ENCODE measurements around the gene CAPZA2. TPM values are rescaled to one million over a fixed set of nuclear protein-coding genes. Genes with fewer than 3 reads are reported as not detected.

The CAPZA2 gene
- total and polyA plus RNA-seq, 9 of the 15 experiments (the other 6 are each of a cell fraction or from before 2014, with no cell fraction given): 67.0 to 524 (median 176) TPM

- TF ChIP-seq ARID4B (CRISPR knock-in tag; IDR thresholded peaks at IDR 0.05) (peak; percentile 36; the same call in 1 of the 2 replicates), CREBBP (IDR thresholded peaks at IDR 0.05; ENCODE audit: low read depth, low read length) (no peak), SRSF7 (optimal IDR thresholded peaks at IDR 0.05; ENCODE audit: low read depth, low read length) (no peak), ZNF280A (IDR thresholded peaks at IDR 0.05; ENCODE audit: low read depth, partially characterized antibody) (no peak), TFE3 (CRISPR knock-in tag; IDR thresholded peaks at IDR 0.05) (no peak), MYNN (IDR thresholded peaks at IDR 0.05) (peak; percentile 42; the same call in 1 of the 2 replicates), MYNN (CRISPR knock-in tag; IDR thresholded peaks at IDR 0.05) (no peak), NFE2 (IDR thresholded peaks at IDR 0.05; ENCODE audit: low read depth) (no peak), ZSCAN32 (CRISPR knock-in tag; IDR thresholded peaks at IDR 0.05) (no peak), SREBF1 (IDR thresholded peaks at IDR 0.05; ENCODE audit: borderline replicate concordance, low read depth, low read length) (no peak), SP2 (IDR thresholded peaks at IDR 0.05; ENCODE audit: extremely low read depth, low read depth, low read length, poor library complexity, severe bottlenecking) (no peak), ZNF316 (IDR thresholded peaks at IDR 0.05) (no peak), THRB (CRISPR knock-in tag; conservative IDR thresholded peaks at IDR 0.05) (no peak), ZFP30 (CRISPR knock-in tag; IDR thresholded peaks at IDR 0.05; ENCODE audit: borderline replicate concordance) (no peak), HSF4 (CRISPR knock-in tag; IDR thresholded peaks at IDR 0.05; ENCODE audit: borderline replicate concordance) (no peak), E2F8 (IDR thresholded peaks at IDR 0.05; ENCODE audit: low read depth, partially characterized antibody) (no peak)
Observed at GRCh38 chr7:116862234-116862950, at the start of gene CAPZA2 (continued).

Data from K562 (cell line).